ENCODE results near the gene PITPNB. TPM values are rescaled to one million over a fixed set of nuclear protein-coding genes. Genes with fewer than 3 reads are reported as not detected.

PITPNB gene
- total and polyA plus RNA-seq, 2 experiments from 2014 or later: 50.9 to 56.0 TPM

- H3K4me2 ChIP-seq: no peak overlapping the region
- no peak overlapping the region for H3K27ac Mint-ChIP-seq
- H3K4me3 Mint-ChIP-seq: no peak overlapping the region
- no peaks in the 10 kb centered on the region; the same call in 2 of the 3 replicates for H3K9me3 Mint-ChIP-seq
- no peaks in the 10 kb centered on the region for H3K27me3 ChIP-seq (ENCODE audit: insufficient read depth)
- 0 out of 2 replicates have a peak, but pooled peaks cover 6% of the 10 kb centered on the region for H3F3A ChIP-seq (replicated peaks; ENCODE audit: low read depth)
- peaks cover 10% of the 10 kb centered on the region; the same call in 2 of the 3 replicates for H3K4me1 Mint-ChIP-seq
- peaks cover 1% of the 10 kb centered on the region; the same call in 1 of the 2 replicates for H3K4me1 ChIP-seq (ENCODE audit: insufficient read depth)
- H2AFZ ChIP-seq: no peak overlapping the region
- no peaks in the 10 kb centered on the region for H3K36me3 ChIP-seq (ENCODE audit: insufficient read depth)
- H3K79me2 ChIP-seq (replicated peaks; ENCODE audit: insufficient read depth): no peaks in the 10 kb centered on the region
- no peaks in the 10 kb centered on the region; the same call in 1 of the 2 replicates for H3K9me2 ChIP-seq (ENCODE audit: insufficient read depth)
- no peaks in the 10 kb centered on the region for H4K20me1 ChIP-seq (replicated peaks; ENCODE audit: insufficient read depth)
- H3K27me3 Mint-ChIP-seq (ENCODE audit: insufficient read depth, low read depth, poor library complexity): peaks cover 3% of the 10 kb centered on the region
- H3K36me3 Mint-ChIP-seq (ENCODE audit: low read depth): no peaks in the 10 kb centered on the region
- H3K4me3 ChIP-seq: no peak overlapping the region
- DNase-seq (ENCODE audit: low spot score): no peak
- TF ChIP-seq ETS1 (IDR thresholded peaks at IDR 0.05) (no peak), NANOG (IDR thresholded peaks at IDR 0.05; ENCODE audit: borderline replicate concordance) (no peak), CREB1 (CRISPR knock-in tag; IDR thresholded peaks at IDR 0.05; ENCODE audit: low read depth) (no peak), POLR2AphosphoS5 (IDR thresholded peaks at IDR 0.05; ENCODE audit: low read depth) (no peak), ZNF114 (CRISPR knock-in tag; IDR thresholded peaks at IDR 0.05) (no peak), ZNF462 (CRISPR knock-in tag; IDR thresholded peaks at IDR 0.05) (no peak), ZNF331 (CRISPR knock-in tag; IDR thresholded peaks at IDR 0.05; ENCODE audit: low read depth) (no peak)
- TF ChIP-seq, protein P1, sequence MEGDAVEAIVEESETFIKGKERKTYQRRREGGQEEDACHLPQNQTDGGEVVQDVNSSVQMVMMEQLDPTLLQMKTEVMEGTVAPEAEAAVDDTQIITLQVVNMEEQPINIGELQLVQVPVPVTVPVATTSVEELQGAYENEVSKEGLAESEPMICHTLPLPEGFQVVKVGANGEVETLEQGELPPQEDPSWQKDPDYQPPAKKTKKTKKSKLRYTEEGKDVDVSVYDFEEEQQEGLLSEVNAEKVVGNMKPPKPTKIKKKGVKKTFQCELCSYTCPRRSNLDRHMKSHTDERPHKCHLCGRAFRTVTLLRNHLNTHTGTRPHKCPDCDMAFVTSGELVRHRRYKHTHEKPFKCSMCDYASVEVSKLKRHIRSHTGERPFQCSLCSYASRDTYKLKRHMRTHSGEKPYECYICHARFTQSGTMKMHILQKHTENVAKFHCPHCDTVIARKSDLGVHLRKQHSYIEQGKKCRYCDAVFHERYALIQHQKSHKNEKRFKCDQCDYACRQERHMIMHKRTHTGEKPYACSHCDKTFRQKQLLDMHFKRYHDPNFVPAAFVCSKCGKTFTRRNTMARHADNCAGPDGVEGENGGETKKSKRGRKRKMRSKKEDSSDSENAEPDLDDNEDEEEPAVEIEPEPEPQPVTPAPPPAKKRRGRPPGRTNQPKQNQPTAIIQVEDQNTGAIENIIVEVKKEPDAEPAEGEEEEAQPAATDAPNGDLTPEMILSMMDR (conservative IDR thresholded peaks at IDR 0.05; ENCODE audit: low read depth in 2 of 2): no peak
- no peak overlapping the region for H3K27ac ChIP-seq (ENCODE audit: low read depth)
- ATAC-seq: no peak
Measured at GRCh38 chr22:27815826-27816530, 103.1 kb downstream of the PITPNB start.
